CD8-positive, alpha-beta memory T cell (primary cell): ENCODE results near the gene CALML3. TPM values are rescaled to one million over a fixed set of nuclear protein-coding genes. Genes with fewer than 3 reads are reported as not detected.

ENCODE experiments used
- CTCF ChIA-PET: fragments of 350-600 bp; sonication (Branson Sonifier 250); formaldehyde crosslinking; loops from one replicate; lab custom pipeline; 2021; ENCODE audit warnings: antibody characterized with exemption; lab: Charles Lee
- POLR2A ChIA-PET: fragments of 350-600 bp; sonication (Branson Sonifier 250); formaldehyde crosslinking; loops from one replicate; lab custom pipeline; 2021; ENCODE audit warnings: antibody characterized with exemption; lab: Charles Lee
- DNase-seq, 5 donors: peaks; one replicate each; pipeline versions ENCODE4 v3.0.0 to v3.0.0-alpha.2; 2020 to 2022; ENCODE audit warnings: mixed read lengths in 1 of 5
- H3K27ac ChIP-seq: one replicate; pipeline ENCODE4 v1.7.0; 2013; ENCODE audit warnings: low read depth, mild to moderate bottlenecking, low read length, moderate library complexity
- H3K27me3 ChIP-seq: 2 replicates; pipeline ENCODE4 v1.7.0; 2013; ENCODE audit warnings: low read length, mild to moderate bottlenecking; ENCODE audit not compliant: insufficient read depth, poor library complexity, severe bottlenecking
- H3K36me3 ChIP-seq: 2 replicates; pipeline ENCODE4 v1.7.0; 2013; ENCODE audit warnings: mild to moderate bottlenecking, low read length, moderate library complexity; ENCODE audit not compliant: insufficient read depth
- H3K4me1 ChIP-seq: 2 replicates; pipeline ENCODE4 v1.7.0; 2013; ENCODE audit warnings: mild to moderate bottlenecking, low read length, moderate library complexity; ENCODE audit not compliant: insufficient read depth
- H3K4me3 ChIP-seq: 2 replicates; pipeline ENCODE4 v1.7.0; 2013; ENCODE audit warnings: mild to moderate bottlenecking, low read length
- H3K9me3 ChIP-seq: 2 replicates; pipeline ENCODE4 v1.7.0; 2013; ENCODE audit warnings: mild to moderate bottlenecking, low read length
- H3K27ac Mint-ChIP-seq, 8 donors: one replicate each; pipeline ENCODE4 v1.8.0; 2020 to 2021; ENCODE audit warnings: mixed read lengths in 8 of 8, mild to moderate bottlenecking in 6 of 8, inconsistent platforms in 3 of 8, moderate library complexity in 3 of 8
- H3K27me3 Mint-ChIP-seq, 2 donors: one replicate each; pipeline ENCODE4 v1.8.0; 2020 to 2021; ENCODE audit warnings: mixed read lengths in 2 of 2, mild to moderate bottlenecking in 1 of 2, moderate library complexity in 1 of 2
- H3K36me3 Mint-ChIP-seq, 3 donors: one replicate each; pipeline ENCODE4 v1.8.0; 2020 to 2021; ENCODE audit warnings: mixed read lengths in 3 of 3, inconsistent platforms in 1 of 3, mild to moderate bottlenecking in 1 of 3
- H3K4me1 Mint-ChIP-seq, 3 donors: one replicate each; pipeline ENCODE4 v1.8.0; 2020 to 2021; ENCODE audit warnings: mixed read lengths in 3 of 3, inconsistent platforms in 1 of 3, mild to moderate bottlenecking in 1 of 3
- H3K4me3 Mint-ChIP-seq, 7 donors: one replicate each; pipeline ENCODE4 v1.8.0; 2020 to 2021; ENCODE audit warnings: mixed read lengths in 7 of 7, mild to moderate bottlenecking in 6 of 7, moderate library complexity in 4 of 7, inconsistent platforms in 2 of 7
- H3K9me3 Mint-ChIP-seq, 5 donors: one replicate each; pipeline ENCODE4 v1.8.0; 2020 to 2022; ENCODE audit warnings: mixed read lengths in 5 of 5, mild to moderate bottlenecking in 3 of 5, moderate library complexity in 2 of 5, inconsistent platforms in 1 of 5
- polyA plus RNA-seq: library from polyadenylated mRNA; unstranded; fragments of 300-500 nt; fragmentation: Illumina TruSeq; gene quantifications from one replicate; pipeline ENCODE4 v1.2.3, GENCODE V29; 2021
- total RNA-seq, 2 experiments: library from RNA; stranded (reverse); gene quantifications; one replicate each; pipeline ENCODE4 v1.2.3, GENCODE V29; 2021

Gene CALML3
- total and polyA plus RNA-seq, 3 experiments from 2014 or later: not detected

DNA sequence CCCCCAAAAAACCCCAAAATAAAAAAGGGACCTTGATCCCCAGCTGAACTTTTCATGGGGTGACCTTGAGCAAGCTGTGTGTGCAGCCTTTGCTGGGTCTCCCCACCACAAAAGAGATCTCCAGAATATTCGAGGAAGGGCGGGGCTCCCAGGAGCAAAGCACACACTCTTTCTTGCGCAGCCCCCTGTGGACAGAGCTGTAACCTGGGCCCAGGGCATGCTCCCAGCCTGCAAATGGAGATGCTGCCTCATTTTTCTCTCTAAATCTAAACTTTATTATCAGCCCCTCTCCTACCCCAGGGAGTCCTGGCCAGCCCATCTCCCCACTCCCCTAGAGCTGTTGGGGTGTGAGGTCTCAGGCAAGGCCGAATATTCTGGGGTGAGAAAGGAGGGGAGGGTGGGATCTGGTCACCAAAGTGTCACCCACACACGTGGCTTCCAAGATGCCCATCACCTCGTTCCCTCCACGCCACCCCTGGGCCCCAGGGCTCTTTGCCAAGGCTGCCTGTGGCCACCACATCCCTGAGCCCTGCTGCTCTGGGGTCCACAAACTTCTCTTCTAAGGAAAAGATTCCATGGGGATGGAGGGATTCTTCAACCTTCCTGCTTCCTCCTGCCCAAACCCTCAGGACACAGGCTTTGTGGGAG is 1.7 kb upstream of the CALML3 start:
- H3K4me1 Mint-ChIP-seq: no peaks in the 10 kb centered on the region
- H3K9me3 ChIP-seq: no peaks in the 10 kb centered on the region
- CTCF ChIA-PET: no interaction called here
- H3K9me3 Mint-ChIP-seq: peaks cover 0 to 6% (median 0%) of the 10 kb centered on the region in 5 donors
- no peaks in the 10 kb centered on the region for H3K36me3 ChIP-seq
- H3K27ac ChIP-seq: no peak overlapping the region
- no peak for DNase-seq
- no peak overlapping the region for H3K4me3 Mint-ChIP-seq
- H3K4me3 ChIP-seq: no peak overlapping the region
- no peaks in the 10 kb centered on the region for H3K27me3 ChIP-seq
- H3K36me3 Mint-ChIP-seq: no peaks in the 10 kb centered on the region
- no peaks in the 10 kb centered on the region for H3K4me1 ChIP-seq
- peaks cover 6 to 14% of the 10 kb centered on the region in 2 donors for H3K27me3 Mint-ChIP-seq
- H3K27ac Mint-ChIP-seq: no peak overlapping the region
- POLR2A ChIA-PET: no interaction called here

DNA sequence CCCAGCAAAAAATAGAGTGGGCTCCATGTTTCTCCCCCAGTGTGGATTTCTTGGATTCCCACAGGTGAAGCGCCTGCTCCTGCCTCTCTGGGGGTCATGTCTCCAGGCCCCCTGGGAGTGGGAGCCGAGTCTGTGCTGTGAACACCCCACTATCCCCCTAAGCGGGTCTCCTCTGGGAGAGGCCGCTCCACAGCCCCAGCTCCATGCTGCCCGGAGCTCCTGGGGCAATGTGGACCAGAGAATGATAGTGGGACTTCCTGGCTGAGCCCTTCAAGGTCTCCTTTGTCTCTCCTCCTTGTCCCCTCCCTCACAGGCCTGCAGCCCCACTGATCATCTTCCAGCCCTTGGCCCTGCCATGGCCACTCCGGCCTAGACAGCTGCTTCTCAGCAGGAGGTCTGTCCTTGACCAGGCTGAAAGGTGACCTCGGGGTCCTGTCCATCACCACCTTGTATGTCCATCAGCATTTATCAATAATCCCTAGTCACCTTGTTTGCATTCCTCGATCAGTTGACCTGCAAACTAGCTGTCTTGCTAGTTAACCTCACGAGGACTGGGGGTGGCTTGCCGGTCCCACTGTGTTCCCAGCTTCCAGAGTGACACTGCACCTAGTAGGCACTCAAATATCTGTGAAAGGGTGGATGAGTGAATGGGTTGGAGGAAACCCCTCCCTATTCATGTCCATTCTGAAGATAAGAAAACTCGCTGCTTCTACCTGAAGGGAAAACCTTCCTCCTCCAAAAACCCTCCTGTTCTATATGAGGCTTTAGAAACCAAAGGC is 776 bp upstream of the CALML3 start:
- ChIA-PET CTCF (no interaction called here), POLR2A (no interaction called here)
- H3K27me3 Mint-ChIP-seq: peaks cover 6 to 16% of the 10 kb centered on the region in 2 donors
- H3K36me3 ChIP-seq: no peaks in the 10 kb centered on the region
- peaks cover 0 to 3% (median 0%) of the 10 kb centered on the region in 5 donors for H3K9me3 Mint-ChIP-seq
- no peaks in the 10 kb centered on the region for H3K9me3 ChIP-seq
- H3K4me3 ChIP-seq: no peak overlapping the region
- peak overlapping the region in 1 of 7 donors; percentile 65 for H3K4me3 Mint-ChIP-seq
- no peaks in the 10 kb centered on the region for H3K36me3 Mint-ChIP-seq
- no peaks in the 10 kb centered on the region for H3K4me1 Mint-ChIP-seq
- DNase-seq: no peak
- no peaks in the 10 kb centered on the region for H3K27me3 ChIP-seq
- H3K27ac ChIP-seq: no peak overlapping the region
- no peaks in the 10 kb centered on the region for H3K4me1 ChIP-seq
- H3K27ac Mint-ChIP-seq: peak overlapping the region in 1 of 8 donors; percentile 52

DNA sequence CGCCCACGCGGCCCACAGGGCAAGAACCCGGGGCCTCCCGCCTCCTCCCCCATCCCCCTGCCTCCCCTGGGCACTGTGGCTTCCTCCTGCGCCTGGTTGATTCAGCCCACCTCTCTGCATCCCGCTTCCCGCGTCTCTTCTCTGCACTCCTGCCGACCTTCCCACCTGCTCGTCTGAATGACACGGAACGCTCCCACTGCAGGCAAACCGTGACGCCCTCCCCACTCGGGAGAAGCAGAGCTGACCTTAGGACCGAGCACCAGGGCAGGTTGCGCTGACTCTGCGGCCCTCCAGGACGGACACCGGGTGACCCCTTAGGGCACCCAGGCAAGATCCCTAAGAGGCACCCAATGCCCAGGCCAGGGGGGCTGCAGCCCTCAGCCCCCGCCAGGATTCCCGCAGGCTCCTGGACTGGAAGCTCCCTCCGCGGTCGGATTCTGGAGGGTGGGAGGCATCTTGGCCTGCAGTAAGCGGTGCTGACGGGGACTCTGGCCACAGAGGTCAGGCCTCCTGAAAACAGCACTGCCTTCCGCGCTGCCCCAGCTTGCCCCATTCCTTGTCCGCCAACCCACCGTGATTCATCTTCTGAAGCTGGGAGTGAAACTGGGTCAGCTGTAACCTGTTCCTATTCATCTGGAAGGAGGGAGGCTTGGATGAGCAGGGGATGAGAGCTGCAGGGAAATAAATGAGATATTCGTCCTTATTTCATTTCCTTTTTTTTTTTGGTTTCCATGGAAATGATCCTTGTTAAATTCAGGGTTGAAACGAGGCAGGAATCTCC is 990 bp downstream of the CALML3 start:
- Histone ChIP-seq H3K27ac (no peak overlapping the region), H3K9me3 (no peaks in the 10 kb centered on the region), H3K4me1 (no peaks in the 10 kb centered on the region), H3K27me3 (no peaks in the 10 kb centered on the region), H3K4me3 (no peak overlapping the region), H3K36me3 (no peaks in the 10 kb centered on the region)
- no peak overlapping the region for H3K4me3 Mint-ChIP-seq
- CTCF ChIA-PET: no interaction called here
- POLR2A ChIA-PET: no interaction called here
- DNase-seq: no peak
- H3K4me1 Mint-ChIP-seq: no peaks in the 10 kb centered on the region
- H3K36me3 Mint-ChIP-seq: no peaks in the 10 kb centered on the region
- no peak overlapping the region for H3K27ac Mint-ChIP-seq
- no peaks in the 10 kb centered on the region for H3K9me3 Mint-ChIP-seq
- H3K27me3 Mint-ChIP-seq: peaks cover 4 to 21% of the 10 kb centered on the region in 2 donors

DNA sequence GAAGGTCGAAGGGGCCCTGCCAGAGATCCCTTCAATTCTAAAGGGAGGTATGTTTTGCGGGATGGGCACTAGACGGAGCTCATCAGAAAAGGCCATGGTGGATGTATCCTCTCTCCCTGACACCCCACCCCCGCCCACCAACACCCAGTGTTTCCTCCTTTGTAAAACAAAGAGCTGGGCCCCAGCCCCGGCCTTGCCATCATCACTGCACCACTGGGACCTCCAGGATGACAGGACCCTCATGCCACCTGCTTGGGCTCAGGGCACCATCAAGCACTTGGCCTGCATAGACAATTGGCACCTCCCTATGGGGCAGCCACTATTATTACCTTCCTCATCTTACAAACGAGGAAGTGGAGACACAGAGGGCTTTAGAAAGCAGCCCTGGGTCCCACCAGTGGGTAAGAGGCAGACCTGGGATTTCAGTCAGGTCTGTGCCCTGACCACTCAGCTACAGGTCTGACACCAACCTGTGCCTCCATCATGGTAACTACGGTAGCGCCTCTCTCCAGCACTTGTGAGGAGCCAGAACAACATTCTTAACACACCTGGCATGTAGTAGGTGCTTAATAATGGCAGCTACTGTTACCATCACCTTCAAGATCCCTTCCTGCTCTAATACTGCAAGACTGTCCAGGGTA is 2.0 kb downstream of the CALML3 start:
- Histone ChIP-seq H3K4me1 (no peaks in the 10 kb centered on the region), H3K27ac (no peak overlapping the region), H3K9me3 (no peaks in the 10 kb centered on the region), H3K27me3 (no peaks in the 10 kb centered on the region), H3K36me3 (no peaks in the 10 kb centered on the region), H3K4me3 (no peak overlapping the region)
- peaks cover 4 to 21% of the 10 kb centered on the region in 2 donors for H3K27me3 Mint-ChIP-seq
- peaks cover 0 to 1% (median 0%) of the 10 kb centered on the region in 3 donors for H3K36me3 Mint-ChIP-seq
- POLR2A ChIA-PET: no interaction called here
- H3K27ac Mint-ChIP-seq: no peak overlapping the region
- CTCF ChIA-PET: no interaction called here
- H3K9me3 Mint-ChIP-seq: no peaks in the 10 kb centered on the region
- no peak for DNase-seq
- H3K4me3 Mint-ChIP-seq: no peak overlapping the region
- no peaks in the 10 kb centered on the region for H3K4me1 Mint-ChIP-seq

DNA sequence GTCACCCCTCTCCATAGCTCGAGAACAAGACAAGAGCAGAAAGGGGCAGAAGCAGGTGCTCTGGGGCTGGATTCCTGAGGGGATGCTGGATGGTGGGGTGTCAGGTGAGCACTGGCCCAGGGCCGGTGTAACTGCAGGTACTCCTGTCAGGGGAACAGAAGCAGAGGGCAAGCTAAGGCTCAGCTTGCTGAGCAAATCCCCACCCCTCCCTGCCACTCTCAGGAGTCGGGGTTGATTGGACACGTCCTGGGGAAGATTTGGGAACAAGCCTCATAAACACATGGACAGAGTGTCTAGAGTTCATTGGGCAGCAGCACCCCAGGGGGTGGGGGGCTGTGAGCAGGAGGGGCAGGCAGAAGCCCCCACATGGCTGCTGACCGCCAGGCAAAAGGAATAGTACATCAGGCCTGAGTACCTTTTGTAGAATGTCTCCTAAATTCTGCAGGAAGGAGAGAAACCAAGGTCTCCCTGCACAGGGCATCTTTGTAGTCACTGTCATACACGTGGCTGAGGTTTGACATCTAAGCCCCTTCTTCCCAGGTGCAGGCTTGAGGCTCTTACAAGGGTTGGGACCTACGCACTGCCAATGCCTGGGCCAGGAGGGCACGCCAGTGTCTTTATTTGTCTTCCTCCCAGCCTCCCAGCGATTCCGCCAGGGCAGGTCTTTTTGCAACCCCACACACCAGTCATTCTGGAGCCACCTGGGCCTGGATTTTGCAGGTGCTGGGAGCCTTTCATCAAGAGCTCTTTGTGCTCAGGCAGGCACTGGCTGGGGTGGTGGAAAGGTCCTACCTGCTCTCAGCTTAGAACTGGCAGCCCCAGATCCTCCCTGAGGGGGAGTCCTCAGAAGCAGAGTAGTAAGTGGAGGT is 2.8 kb downstream of the CALML3 start:
- H3K27me3 Mint-ChIP-seq: peaks cover 4 to 19% of the 10 kb centered on the region in 2 donors
- no peaks in the 10 kb centered on the region for H3K9me3 Mint-ChIP-seq
- Histone ChIP-seq H3K27ac (no peak overlapping the region), H3K27me3 (no peaks in the 10 kb centered on the region), H3K36me3 (no peaks in the 10 kb centered on the region), H3K4me1 (no peaks in the 10 kb centered on the region), H3K4me3 (no peak overlapping the region), H3K9me3 (no peaks in the 10 kb centered on the region)
- no peak for DNase-seq
- ChIA-PET CTCF (no interaction called here), POLR2A (no interaction called here)
- no peak overlapping the region for H3K4me3 Mint-ChIP-seq
- no peaks in the 10 kb centered on the region for H3K4me1 Mint-ChIP-seq
- no peak overlapping the region for H3K27ac Mint-ChIP-seq
- H3K36me3 Mint-ChIP-seq: peaks cover 0 to 1% (median 0%) of the 10 kb centered on the region in 3 donors

GRCh38 chr10:5528989-5529701 is 4.4 kb downstream of the CALML3 start:
- no peak overlapping the region for H3K4me3 ChIP-seq
- H3K4me1 Mint-ChIP-seq: no peaks in the 10 kb centered on the region
- H3K4me1 ChIP-seq: no peaks in the 10 kb centered on the region
- H3K9me3 ChIP-seq: no peaks in the 10 kb centered on the region
- H3K36me3 Mint-ChIP-seq: peaks cover 0 to 1% (median 0%) of the 10 kb centered on the region in 3 donors
- ChIA-PET CTCF (interaction anchor here (1.8 kb wide), 1 partner anchor 94 kb away, joined by 7 read pairs; no protein-coding TSS in a partner anchor), POLR2A (no interaction called here)
- H3K27me3 Mint-ChIP-seq: peaks cover under 1 to 10% of the 10 kb centered on the region in 2 donors
- H3K9me3 Mint-ChIP-seq: no peaks in the 10 kb centered on the region
- H3K4me3 Mint-ChIP-seq: no peak overlapping the region
- H3K27ac ChIP-seq: no peak overlapping the region
- DNase-seq: peak in 1 of 5 donors; percentile 35
- no peaks in the 10 kb centered on the region for H3K27me3 ChIP-seq
- H3K36me3 ChIP-seq: no peaks in the 10 kb centered on the region
- H3K27ac Mint-ChIP-seq: peak overlapping the region in 1 of 8 donors; percentile 72
